Activated CD4-positive, alpha-beta T cell treated with anti-CD3 and anti-CD28 coated beads, Interleukin-2, amount 50 U/mL, for 1 hour (primary cell): ENCODE results near the gene ACTL7A.
"Not testable (repeated sequence)": the region's sequence is repeated elsewhere in the genome, so short reads cannot be mapped to it uniquely, and the experiment has no call there.

Experiments used
- DNase-seq: peaks from one replicate; pipeline ENCODE4 v3.0.0-alpha.2; 2020

Gene ACTL7A

DNA sequence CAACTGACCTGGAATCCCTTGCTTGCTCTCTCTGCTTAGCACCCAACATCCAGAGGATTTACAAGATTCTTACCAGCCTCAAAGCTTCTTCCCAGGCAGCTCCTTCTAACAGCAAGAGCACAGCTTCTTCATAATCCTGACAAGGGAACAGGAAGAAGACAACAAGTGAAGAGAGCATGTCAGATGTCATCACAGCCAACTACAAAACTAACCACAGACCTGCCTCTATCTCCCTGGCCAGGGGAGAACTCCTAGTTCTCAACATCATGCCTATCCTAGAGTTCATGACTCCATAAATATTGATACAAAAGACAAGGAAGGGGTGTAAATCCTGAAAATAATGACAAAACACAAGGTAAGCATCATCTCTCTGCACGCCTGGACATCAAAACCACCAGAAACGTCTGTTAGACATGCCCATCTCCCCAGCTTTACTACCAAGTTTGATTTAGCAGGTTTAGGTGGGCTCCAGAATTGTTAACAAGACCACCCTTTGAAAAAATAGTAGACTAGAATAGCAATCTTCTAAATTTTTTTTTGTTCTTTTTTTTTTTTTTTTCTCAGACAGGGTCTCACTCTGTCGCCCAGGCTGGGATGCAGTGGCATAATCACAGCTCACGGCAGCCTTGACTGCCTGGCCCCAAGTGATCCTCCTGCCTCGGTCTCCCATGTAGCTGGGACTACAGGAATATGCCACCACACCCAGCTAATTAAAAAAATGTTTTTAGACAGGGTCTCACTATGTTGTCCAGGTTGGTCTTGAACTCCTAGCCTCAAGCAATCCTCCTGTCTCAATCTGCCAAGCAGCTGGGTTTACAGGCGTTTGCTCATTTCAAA lies 20.2 kb downstream of the ACTL7A start:
- DNase-seq = no peak

- no peak for DNase-seq
These were observed 21.0 kb downstream of the ACTL7A start for GRCh38 chr9:108883085-108883484.

GRCh38 chr9:108884701-108885100 lies 22.6 kb downstream of the ACTL7A start:
- no peak for DNase-seq

DNA sequence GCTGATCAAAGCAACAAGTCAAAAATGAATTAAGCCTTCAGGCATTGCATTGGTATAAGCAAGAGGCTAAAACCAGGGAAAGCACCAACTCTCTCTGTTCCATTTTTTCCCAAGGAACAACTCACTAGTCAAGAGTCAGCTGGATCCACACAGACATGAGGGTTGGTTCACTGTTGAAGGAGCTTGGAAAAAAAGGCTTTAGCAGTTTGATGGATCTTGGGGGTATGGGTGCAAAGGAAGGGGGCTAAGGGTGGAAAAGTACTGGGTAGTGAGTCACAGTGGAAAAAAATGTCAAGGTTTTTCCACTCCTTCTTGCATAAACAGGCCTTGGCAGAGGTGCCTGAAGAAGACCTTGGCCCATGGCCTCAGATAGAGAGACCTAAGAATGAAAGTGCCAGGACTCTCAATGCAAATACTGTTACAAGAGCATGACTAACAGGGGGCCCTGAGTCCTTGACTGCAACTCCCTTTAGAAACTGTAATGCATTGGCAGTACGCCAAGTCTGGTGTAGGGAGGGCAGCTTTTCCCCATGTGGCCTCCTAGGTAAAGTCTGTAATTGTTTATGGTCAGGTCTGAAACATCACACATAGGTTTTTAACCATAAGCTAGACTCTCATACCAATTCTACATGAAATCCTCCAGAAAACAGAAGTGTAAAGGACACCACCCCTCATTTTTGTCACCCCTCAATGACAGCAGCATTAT lies 23.7 kb downstream of the ACTL7A start:
- DNase-seq = no peak

GRCh38 chr9:108886594-108887271 lies 24.7 kb downstream of the ACTL7A start:
- DNase-seq = not testable (repeated sequence)

- DNase-seq = no peak
These were observed 27.6 kb downstream of the ACTL7A start for GRCh38 chr9:108889649-108890067.

- DNase-seq = no peak
These were observed 32.3 kb downstream of the ACTL7A start for GRCh38 chr9:108894225-108894997.

DNA sequence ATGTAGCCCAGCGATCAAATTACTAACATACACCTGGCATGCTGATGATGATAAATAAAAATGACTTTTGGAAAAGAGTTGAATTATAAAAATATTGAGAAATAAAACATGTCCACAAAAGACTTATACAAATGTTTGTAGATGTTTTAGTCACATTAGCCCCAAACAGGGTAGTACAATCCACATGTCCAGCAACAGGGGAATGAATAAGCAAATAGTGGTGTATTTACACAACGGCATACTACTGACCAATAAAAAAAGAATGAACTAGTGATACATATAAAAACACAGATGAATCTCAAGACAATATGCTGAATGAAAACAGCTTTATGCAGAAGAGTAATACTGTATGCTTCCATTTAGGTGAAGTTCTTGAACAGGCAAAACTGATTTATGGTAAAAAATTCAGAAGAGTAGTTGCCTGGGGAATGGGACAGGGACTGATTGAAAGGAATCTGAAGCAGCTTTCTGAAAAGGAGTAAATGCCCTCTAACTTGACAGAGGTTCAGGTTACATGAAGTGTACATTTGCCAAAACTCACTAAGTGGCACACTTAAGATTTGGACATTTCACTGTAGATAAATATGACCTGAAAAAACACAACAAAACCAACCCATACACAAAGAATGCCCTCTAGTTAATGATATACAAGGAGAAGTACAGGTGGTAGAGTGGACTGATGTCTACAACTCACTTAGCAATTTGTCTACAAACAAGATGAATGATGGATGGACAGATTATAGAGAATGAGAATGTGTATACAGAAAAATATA lies 35.4 kb downstream of the ACTL7A start:
- DNase-seq = no peak

DNA sequence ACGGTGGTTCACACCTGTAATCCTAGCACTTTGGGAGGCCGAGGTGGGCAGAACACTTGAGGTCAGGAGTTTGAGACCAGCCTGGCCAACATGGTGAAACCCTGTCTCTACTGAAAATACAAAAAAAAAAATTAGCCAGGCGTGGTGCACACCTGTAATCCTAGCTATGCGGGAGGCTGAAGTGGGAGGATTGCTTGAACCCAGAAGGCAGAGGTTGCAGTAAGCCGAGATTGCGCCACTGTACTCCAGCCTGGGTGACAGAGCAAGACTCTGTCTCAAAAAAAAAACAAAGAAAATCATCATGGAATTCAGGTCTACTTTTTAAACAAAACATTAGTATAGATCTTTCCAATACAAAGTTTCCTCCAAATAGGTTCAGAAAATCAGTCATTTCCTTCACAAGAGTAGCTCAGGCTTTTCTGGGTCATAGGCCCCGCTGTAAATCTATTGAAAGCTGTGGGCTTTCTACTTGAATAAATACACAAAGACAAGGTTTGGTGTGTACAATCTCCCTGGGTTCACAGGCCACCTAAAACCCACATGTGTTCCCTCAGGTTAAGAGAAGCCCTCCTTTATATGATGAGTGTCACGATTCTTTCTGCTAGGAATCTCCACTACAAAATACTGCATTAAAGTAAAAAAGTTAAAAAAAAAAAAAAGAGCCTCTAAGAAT lies 37.1 kb downstream of the ACTL7A start:
- DNase-seq = not testable (repeated sequence)

GRCh38 chr9:108900176-108900575 lies 38.1 kb downstream of the ACTL7A start:
- DNase-seq = no peak

DNA sequence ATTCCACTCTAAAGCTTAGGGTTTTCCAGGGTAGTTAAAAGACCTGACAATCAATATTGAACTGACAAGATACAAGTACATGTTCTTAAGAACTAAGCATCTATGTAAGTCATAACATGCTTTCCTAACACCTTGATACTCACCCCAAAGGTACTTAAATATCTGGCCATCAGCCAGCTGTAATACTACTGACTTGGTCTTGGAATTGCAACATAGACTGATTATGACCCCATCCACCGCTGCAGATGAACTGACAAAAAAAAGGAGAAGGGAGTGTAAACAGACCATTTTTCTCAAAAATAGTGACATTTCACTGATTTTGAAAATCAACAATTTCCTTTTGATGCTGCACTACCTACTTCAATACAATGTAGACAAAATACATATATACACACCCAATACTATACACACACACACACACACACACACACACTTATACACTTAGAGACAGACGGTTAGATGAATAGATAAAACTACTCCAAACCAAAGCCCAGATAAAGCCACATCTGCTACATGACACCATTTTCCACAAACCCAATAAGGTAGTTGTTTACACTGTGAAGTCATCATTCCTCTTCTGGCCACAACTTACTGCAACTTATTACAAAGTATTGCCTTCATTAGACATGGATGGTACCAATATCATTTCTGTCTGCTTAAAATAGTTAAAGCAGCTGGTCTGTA lies 41.5 kb downstream of the ACTL7A start:
- DNase-seq = no peak

- DNase-seq = no peak
These were observed 42.1 kb downstream of the ACTL7A start for GRCh38 chr9:108904161-108904560.

GRCh38 chr9:108905494-108905893 lies 43.4 kb downstream of the ACTL7A start:
- no peak for DNase-seq

DNA sequence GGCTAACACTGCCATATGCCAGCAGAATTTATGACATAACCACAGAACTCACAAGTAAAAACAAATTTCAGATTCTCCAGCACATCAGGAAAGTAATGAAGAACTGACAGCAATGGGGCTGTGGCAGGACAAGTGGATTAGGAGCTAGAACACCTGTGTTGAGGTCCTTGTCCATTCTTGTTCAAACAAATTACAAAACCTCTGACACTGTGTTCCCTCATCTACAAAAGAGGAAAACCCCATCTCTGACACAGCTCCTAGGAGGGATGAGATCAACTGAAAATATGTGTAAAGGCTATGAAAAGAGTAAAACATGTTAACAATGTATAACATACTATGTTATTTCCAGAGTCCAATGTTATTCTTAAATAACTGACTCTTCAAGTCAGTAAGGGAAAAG lies 48.3 kb downstream of the ACTL7A start:
- DNase-seq = no peak

- no peak for DNase-seq
These were observed 48.8 kb downstream of the ACTL7A start for GRCh38 chr9:108910914-108911313.

- no peak for DNase-seq
These were observed 49.8 kb downstream of the ACTL7A start for GRCh38 chr9:108911820-108912219.
